GM21717 (cell line): ENCODE measurements around the gene STX1A.
"Not testable (repeated sequence)": the region's sequence is repeated elsewhere in the genome, so short reads cannot be mapped to it uniquely, and the experiment has no call there.

Experiments
- ATAC-seq: cut with Tn5 transposase; IDR thresholded peaks from one replicate; pipeline ENCODE4 v1.9.1; 2021; ENCODE audit warnings: mild to moderate bottlenecking, moderate library complexity; ENCODE audit not compliant: unreplicated experiment

STX1A gene

DNA sequence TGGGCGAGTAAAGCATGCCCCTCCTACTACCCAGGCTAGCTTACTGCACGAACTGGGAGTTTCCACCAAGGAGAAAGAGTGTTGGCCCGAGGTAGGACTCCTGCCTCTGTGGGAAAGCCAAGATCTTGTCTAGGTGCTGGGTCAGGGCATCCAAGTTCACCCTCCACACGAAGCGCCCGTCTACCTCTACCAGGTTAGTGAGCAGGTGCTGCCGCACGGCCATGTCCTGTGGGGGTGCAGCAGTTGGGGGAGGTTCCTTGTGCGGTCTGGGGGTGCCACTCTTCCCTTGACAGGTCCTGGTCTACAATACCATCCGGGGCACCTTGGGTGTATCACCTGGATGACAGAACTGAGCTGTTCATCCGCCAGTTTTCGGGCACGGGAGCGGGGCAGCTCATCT lies 17.4 kb upstream of the STX1A start:
- no peak for ATAC-seq

DNA sequence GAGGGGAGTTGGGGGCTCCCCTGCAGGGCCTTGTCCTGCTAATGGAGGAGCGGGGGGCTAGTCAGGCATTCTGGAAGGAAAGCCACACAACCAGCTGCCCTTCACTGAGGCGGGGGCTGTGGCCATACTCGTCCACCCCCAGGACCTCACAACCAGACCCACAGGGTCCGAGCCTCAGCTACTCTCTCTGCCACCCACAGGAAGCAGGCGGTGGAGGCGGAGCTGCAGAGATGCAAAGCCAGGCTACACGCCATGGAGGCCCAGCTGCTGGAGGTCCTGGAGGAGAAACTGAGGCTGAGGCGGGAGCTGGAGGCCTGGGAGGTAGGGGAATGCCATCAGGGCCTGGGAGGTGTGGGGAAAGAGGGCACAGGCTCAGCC lies 16.0 kb upstream of the STX1A start:
- ATAC-seq = no peak

DNA sequence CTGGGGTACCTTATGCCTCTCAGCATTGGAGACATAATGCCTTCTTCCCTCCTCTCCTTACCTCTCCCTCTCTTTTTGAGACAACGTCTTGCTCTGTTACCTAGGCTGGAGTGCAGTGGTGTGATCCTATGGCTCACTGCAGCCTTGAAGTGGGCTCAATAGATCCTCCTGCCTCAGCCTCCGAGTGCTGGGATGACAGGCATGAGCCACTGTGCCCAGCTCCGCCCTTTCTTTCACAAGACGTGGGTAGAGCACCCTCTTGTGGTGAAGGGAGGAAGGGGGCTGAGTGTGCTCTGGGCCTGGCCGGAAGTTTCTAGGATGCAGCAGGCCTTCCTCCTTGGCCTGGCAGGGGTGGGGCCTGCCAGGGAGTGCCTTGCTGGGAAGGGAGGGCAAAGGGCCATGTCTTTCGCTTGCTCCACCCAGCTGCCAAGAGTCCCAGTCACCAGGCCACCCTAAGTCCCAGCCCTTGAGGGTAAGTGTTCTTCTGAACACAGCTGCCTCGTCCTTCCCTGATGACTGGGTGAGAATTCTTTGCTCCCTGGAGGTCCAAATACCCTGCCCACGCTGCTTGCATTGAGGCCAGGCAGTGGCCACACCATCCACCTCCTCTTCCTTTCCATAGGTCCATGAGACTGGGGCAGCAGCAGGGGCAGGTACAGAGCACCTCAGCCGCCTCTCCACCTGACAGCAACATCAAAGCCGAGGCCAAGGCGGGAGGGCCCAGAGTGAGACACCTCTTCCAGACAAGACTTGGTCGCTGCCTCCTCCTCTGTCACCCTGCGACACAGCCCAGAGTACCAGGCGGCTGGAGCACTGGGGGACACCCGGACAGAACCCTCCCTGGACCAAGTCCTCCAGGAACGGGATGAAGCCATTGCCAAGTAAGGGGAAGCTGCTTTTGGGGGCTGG lies 15.4 kb upstream of the STX1A start:
- no peak for ATAC-seq

DNA sequence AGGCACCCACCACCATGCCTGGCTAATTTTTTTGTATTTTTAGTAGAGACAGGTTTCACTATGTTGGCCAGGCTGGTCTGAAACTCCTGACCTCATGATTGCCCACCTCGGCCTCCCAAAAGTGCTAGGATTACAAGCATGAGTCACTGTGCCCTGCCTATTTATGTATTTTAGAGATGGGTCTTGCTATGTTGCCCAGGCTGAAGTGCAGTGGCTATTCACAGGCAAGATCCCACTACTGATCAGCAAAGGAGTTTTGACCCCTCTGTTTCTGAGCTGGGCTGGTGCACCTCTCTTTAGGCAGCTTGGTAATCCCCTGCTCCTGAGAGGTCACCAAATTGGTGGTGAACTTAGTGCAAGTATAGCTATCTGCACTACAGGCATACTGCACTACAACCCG lies 12.9 kb upstream of the STX1A start:
- no peak for ATAC-seq

DNA sequence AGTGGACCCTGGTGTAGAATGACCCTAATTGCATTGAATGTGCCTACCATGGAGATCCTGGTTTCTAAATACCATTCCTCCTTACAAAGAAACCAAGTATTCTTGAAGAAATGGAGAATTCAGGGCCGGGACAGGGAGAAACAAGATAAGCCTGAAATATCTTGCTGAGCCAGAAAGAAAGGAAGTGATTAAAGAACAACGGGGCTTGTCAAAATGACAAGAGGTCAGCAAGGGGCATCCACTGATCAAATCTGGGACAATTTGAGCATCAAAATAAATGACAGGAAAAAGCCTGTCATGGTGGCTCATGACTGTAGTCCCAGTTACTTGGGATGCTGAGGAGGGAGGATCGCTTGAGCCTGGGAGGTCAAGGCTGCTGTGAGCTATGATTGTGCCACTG lies 11.0 kb upstream of the STX1A start:
- ATAC-seq = no peak

DNA sequence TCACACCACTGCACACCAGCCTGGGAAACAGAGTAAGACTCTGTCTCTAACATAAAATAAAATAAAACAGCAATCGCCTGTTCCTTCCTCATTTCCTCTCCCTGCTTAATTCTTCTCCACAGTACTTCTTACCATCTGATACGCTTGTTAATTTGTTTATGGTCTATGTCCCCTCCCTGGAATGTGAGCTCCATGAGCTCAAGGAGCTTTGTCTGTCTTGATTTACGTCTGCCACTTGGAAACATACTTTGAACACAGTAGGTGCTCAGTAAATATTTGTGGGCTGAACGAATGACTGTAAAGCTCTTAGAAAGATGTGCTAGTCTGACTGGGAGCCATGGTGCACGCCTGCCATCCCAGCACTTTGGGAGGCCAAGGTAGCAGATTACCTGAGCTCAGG lies 9.1 kb upstream of the STX1A start:
- no peak for ATAC-seq

DNA sequence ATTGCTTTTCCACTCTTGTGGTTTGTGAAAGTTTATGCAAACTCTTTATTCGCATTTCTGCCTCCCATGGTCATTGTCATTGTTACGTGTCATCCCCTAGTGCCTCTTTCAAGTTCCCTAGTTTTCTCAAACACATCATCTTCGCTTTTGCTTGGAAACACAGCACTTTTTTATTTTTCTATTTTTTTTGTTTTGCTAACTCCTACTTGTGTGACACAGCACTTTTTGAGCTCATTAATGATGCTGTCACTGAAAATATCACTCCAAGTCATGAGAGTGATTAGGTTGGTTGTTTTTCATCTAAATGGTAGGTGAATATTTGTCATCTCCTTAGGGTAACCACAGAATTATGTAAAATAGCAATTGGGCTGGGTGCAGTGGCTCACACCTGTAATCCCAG lies 8.5 kb upstream of the STX1A start:
- ATAC-seq = no peak

DNA sequence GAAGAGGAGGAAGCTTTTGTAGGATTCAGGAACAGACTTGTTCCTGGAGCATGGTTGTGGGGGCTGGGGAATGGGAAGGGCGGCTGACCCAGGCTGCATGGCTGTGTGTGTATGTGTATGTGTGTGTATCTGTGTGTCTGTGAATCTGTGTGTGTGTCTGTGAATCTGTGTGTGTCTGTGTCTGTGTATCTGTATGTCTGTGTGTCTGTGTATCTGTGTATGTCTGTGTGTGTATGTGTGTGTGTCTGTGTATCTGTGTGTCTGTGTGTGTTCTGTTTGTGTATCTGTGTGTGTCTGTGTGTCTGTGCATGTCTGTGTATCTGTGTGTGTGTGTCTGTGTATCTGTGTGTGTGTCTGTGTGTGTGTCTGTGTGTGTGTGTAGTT lies 6.6 kb upstream of the STX1A start:
- peak; percentile 11 for ATAC-seq

DNA sequence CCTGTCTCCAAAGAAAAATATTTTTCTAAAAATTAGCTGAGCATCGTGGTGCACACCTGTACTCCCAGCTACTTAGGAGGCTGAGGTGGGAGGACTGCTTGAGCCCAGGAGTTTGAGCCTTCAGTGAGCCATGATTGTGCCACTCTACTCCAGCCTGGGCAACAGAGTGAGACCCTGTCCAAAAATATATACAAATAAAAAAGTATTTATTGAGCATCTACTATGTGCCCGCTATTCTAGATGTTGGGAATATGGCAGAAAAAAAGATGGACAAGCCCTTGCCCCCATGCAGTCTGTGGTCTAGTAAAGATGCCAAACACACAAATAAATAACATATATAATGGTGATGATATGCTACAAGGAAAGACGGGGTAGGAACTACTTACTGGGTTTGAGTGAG lies 4.3 kb upstream of the STX1A start:
- ATAC-seq = no peak

DNA sequence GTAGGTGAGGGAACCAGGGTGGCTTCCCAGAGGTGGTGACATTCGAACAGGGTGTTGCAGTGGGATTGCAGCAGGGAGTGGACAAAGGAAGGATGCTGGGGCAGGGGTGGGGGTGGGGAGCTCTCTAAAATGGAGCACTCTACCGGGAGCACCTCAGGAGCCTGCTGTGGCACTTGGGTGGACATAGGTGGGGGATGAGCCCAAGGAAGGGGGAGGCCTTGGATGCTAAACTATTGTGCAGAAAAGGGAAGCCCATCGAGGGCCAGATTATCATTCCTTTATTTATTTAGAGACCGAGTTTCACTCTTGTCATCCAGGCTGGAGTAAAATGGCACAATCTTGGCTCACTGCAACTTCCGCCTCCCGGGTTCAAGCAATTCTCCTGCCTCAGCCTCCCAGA lies 3.3 kb upstream of the STX1A start:
- ATAC-seq = no peak

DNA sequence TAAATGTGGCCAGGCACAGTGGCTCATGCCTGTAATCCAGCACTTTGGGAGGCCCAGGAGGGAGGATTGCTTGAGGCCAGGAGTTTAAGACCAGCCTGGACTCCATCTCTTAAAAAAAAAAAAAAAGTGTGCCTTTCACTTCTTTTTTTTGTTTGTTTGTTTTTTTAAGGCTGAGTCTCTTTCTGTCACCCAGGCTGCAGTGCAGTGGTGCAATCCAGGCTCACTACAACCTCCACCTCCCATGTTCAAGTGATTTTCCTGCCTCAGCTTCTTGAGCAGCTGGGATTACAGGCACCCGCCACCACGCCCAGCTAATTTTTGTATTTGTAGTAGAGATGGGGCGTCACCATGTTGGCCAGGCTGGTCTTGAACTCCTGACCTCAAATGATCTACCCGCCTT lies 2.7 kb upstream of the STX1A start:
- not testable (repeated sequence) for ATAC-seq

DNA sequence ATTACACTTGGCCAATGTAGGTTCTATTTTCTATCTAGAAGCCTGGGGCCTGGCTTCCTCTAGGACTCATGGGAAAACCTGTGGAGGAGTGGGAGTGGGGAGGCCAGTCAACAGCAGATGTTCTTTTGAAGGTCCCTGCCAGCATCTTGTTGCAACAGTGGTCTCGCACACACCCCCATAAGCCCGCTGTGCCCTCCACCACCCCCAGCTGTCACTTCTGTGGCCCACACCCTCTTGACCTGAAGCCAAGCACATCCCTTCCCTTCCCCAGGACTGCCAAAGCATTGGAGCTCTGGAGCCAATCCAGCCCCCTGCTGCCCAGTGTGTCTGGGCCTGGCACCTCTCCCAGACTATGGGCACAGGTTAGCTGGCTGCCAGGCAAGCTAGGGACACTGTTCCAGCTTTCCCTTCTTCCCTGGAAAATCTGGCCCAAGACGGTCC lies 1.9 kb upstream of the STX1A start:
- no peak for ATAC-seq

DNA sequence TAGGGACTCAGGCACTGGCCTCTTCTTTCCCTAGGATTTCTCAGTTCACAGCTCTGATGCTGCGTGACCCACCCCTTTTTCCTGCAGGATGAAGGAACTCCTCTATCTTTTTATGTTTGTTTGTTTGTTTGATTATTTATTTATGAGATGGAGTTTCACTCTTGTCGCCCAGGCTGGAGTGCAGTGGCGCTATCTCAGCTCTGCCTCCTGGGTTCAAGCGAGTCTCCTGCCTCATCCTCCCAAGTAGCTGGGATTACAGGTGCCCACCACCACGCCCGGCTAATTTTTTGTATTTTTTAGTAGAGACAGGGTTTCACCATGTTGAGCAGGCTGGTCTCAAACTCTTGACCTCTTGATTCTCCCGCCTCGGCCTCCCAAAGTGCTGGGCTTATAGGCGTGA lies 974 bp upstream of the STX1A start:
- not testable (repeated sequence) for ATAC-seq

DNA sequence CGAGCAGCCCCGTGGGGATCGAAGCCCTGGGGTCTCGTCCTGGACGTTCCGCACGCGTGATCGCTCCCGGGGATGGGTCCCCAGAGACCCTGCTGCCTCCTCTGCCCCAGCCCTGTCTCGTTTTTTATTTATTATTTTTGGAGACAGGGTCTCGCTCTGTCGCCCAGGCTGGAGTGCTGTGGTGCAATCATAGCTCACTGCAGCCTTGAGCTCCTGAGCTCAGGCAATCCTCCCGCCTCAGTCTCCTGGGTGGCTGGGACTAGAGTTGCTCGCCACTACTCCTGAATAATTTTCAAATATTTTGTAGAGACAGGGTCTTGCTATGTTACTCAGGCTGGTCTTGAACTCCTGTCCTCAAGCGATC lies 319 bp upstream of the STX1A start:
- ATAC-seq = no peak

DNA sequence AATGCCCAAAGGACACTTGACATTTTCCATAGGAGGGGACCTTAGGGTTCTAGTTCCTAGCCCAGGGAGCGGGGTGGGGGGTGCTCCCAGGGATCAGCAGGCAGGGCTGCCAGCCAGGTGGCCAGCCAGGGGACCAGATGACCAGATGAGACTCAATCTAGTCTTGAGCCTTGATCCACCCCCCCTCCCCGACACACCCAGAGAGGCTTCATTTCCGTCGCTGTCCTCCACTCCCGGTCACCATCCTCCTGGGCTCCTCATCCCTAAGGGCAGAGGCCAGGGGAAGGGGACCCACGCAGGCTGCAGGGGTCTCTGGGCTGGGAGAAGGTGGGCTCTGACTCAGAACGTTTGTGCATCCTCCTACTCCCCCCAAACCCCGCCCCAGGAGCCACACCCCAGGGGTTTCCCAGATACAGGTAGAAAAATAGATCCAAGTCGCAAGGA lies 1.0 kb downstream of the STX1A start:
- ATAC-seq = no peak

DNA sequence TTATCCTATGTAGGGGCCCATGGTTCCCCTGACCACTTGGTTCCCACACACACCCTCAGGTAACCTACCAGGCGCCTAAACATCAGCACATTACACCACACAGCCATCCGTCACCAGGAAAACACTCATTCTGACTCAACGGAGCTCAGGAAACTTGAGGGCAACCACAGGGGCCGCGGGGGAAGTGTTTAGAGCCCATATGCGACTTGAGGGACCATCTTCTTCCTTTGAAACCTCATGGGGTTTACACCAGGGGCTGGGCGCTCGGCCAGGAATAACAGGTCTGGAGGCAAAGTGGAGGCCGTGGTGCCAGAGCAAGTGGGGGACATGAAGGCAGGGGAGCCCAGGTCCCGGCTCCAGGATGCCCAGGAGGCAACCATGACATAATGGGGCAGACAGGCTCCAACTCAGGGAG lies 1.5 kb downstream of the STX1A start:
- ATAC-seq = no peak

DNA sequence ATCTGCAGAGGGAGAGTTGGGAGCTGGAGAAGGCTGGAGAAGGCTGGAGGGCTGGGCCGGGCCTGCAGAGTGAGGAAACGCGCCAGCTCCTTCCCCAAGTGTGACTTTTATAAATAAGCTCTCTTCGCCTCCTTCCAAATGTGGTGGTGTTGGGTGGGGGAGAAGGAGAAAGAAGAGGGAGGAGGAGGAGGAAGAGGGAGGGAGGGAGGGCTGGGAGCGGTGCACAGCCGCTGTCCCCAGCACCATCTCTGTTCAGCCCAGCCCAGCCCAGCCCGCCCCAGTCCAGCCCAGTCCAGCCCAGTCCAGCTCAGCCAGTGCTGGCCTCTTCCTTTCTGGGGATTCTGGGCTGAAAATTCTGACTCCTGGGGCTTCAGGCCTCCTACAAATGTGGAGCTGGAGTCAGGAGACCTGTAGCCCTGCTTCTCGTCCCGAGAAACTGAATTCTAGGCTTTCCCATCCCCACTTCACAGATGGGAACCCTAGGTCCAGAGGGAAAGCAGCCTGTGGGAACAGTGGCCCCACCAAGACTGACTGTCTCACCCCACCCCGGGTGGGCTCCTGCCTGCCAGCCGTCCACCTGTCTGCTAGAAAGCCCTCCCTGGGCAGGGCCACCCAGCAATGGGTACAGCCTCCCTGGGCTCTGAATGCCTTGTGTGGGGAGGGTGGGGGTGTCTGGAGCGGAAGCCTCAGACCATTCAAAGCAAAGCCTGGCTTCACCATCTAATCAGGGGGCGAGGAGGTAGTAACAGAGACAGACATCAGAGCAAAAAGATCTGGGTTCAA lies 2.3 kb downstream of the STX1A start:
- no peak for ATAC-seq

DNA sequence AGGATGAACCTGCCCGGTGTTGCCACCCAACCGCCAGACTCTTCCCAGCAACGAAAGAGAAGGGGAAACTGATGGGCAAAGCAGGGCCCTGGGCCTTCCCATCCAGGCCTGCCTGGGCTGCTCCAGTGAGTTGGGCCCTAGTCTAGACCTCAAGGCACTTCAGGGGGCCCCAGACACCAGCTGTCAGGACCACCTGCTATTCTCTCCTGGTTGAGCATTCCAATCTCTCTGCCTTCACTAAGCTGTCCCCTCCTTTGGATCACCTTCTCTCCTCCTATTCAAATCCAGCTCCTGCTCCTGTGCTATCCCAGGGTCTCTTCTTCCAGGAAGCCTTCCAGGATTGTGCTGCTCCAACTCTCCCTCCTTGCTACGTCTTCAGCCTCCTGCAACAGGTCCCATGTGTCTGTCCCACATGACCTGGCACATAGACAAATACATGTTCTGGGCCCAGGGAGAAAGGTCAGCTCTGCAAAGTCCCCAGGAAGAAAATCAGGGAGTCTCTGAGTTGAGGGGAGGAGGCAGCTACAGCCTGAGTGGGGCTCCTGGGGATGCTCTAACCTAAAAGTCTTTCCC lies 3.1 kb downstream of the STX1A start:
- no peak for ATAC-seq

DNA sequence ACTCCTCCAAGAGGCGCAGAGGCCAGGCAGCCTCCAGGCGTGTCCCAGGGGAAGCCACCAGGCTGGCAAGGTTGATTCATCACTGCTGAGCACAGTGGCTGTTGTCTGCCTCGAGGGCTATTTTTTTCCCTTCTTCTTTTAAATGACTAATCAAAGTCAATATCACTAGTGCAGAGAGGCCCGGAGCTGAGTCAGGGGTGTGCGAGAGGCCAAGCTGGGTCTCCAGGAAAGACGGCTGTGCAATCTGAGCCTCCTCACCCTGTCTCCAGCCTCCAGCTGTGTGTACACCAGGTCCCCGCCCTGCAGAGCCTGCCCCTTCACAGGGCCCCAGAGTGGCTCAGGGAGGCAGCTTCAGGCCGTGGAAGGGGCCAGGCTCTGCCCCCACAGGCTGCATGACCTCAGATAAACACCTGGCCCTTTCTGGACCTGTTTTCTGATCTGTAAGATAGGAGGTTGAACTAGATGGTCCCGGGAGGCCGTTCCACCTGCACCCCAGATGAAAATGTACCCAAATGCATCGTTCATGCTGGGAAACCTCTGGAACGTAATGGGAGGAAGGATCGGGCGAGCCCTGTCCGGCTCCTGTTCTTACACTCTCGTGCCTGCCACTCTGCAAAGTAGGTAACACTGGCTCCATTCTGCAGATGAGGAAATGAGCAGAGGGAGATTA lies 3.7 kb downstream of the STX1A start:
- no peak for ATAC-seq

DNA sequence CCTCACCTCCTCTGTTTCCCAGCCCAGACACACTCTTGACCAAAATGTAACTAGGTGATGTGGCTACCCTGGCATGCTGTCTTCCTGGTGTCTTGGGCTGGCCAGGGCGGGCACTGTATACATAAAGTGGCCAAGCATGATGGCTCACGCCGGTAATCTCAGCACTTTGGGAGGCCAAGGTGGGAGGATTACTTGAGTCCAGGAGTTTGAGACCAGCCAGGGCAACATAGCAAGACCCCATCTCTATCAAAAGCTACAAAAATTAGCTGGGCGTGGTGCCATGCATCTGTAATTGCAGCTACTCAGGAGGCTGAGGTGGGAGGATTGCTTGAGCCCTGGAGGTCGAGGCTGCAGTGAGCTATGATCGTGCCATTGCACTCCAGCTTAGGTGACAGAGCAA lies 6.2 kb downstream of the STX1A start:
- not testable (repeated sequence) for ATAC-seq

DNA sequence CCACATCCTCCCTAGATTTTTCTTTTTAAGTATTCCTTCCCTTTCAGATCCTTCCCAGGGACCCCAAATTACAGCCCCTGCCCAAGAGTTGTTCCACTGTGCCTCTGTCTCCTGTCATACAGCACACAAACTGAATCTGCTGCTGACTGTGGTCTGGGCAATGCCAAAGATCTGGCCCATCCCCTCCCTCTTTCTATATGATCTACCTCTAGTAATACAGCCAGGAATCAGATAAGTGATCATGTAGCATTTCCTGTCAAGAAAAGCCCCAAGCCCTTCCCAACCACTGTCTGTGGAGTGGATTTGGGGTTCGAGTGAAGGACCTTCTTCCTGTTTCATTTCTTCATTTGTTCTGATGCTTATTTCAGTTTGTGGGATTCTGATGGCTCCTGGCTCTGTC lies 6.7 kb downstream of the STX1A start:
- ATAC-seq = no peak
